ENCODE results near the gene SYNE1. TPM values are rescaled to one million over a fixed set of nuclear protein-coding genes. Genes with fewer than 3 reads are reported as not detected.

The SYNE1 gene
- total and polyA plus RNA-seq, 10 of the 15 experiments (the other 5 are each of a cell fraction or from before 2014, with no cell fraction given), result 2.3 to 28.7 (median 14.1) TPM

GRCh38 chr6:152461556-152461955 is 175.6 kb downstream of the SYNE1 start:
- 16% methylated on average over 5 of the region's 5 CpGs for WGBS (ENCODE audit: insufficient coverage, insufficient replicate concordance, low lambda C conversion rate, missing lambda C conversion rate)
- Histone ChIP-seq H3K27ac (ENCODE audit: control insufficient read depth, insufficient read depth) (no peak overlapping the region), H3K79me2 (ENCODE audit: control insufficient read depth, insufficient read depth, low read length) (no peaks in the 10 kb centered on the region), H3K4me2 (ENCODE audit: control insufficient read depth, insufficient read depth) (no peak overlapping the region), H3K4me3 (no peak overlapping the region), H3K27me3 (replicated peaks in 1 of 2; ENCODE audit: control insufficient read depth in 2 of 2, insufficient read depth in 2 of 2, low read length in 1 of 2) (no peaks in the 10 kb centered on the region), H3K9me3 (replicated peaks; ENCODE audit: control insufficient read depth, insufficient read depth, low read length) (no peaks in the 10 kb centered on the region), H3K4me1 (ENCODE audit: control insufficient read depth, insufficient read depth, low read length) (no peaks in the 10 kb centered on the region), H4K20me1 (ENCODE audit: control insufficient read depth, insufficient read depth) (no peaks in the 10 kb centered on the region), H3K36me3 (ENCODE audit: control insufficient read depth in 2 of 2, insufficient read depth in 2 of 2, low read length in 1 of 2) (no peaks in the 10 kb centered on the region), H2AFZ (ENCODE audit: control insufficient read depth, low read depth, low read length) (no peak overlapping the region), H3K9ac (ENCODE audit: control insufficient read depth, insufficient read depth, low read length) (no peak overlapping the region)
- in situ Hi-C loops (cut with MboI) (no loop called here), intact Hi-C loops (cut with micrococcal nuclease; ENCODE audit: unreplicated experiment) (no loop called here)
- ATAC-seq, result no peak
- DNase-seq (ENCODE audit: low read depth, low spot score), result no peak
- CTCF ChIA-PET, result interaction anchor here (0.5 to 1.4 kb wide), 2 partner anchors 9 to 26 kb away, joined by 3 read pairs; no protein-coding TSS in a partner anchor
- no peak for FAIRE-seq
- SMC1A ChIA-PET (ENCODE audit: uncharacterized antibody, unreplicated experiment), result no interaction called here
- BruUV-seq (replicated peaks), result no TSS peak
- RAD21 ChIA-PET (ENCODE audit: unreplicated experiment), result no interaction called here
- TF ChIP-seq HDGF (IDR thresholded peaks at IDR 0.05) (no peak), TAF1 (IDR thresholded peaks at IDR 0.05; ENCODE audit: borderline replicate concordance, low read depth, low read length) (no peak)
- POLR2A ChIA-PET, result no interaction called here

- SMC1A ChIA-PET (ENCODE audit: uncharacterized antibody, unreplicated experiment), result interaction anchor here (0.6 to 1.7 kb wide), 3 partner anchors 13 to 1661 kb away, joined by 3 to 5 read pairs (median 4); no protein-coding TSS in a partner anchor
- WGBS (ENCODE audit: insufficient coverage, insufficient replicate concordance, low lambda C conversion rate, missing lambda C conversion rate), result 11% methylated on average over 8 of the region's 8 CpGs
- DNase-seq (ENCODE audit: low read depth, low spot score) (no peak), ATAC-seq (no peak), FAIRE-seq (no peak)
- no peak overlapping the region for H3K9ac ChIP-seq (ENCODE audit: control insufficient read depth, insufficient read depth, low read length)
- no peaks in the 10 kb centered on the region for H3K4me1 ChIP-seq (ENCODE audit: control insufficient read depth, insufficient read depth, low read length)
- H3K4me3 ChIP-seq, result no peak overlapping the region
- H4K20me1 ChIP-seq (ENCODE audit: control insufficient read depth, insufficient read depth), result no peaks in the 10 kb centered on the region
- no peak overlapping the region for H3K27ac ChIP-seq (ENCODE audit: control insufficient read depth, insufficient read depth)
- intact Hi-C loops (cut with micrococcal nuclease; ENCODE audit: unreplicated experiment) (no loop called here), in situ Hi-C loops (cut with MboI) (no loop called here)
- RAD21 ChIA-PET (ENCODE audit: unreplicated experiment), result no interaction called here
- H2AFZ ChIP-seq (ENCODE audit: control insufficient read depth, low read depth, low read length), result no peak overlapping the region
- 0 out of 4 replicates have a peak, but pooled peaks cover 0 to 2% of the 10 kb centered on the region in 2 experiments for H3K27me3 ChIP-seq (replicated peaks in 1 of 2; ENCODE audit: control insufficient read depth in 2 of 2, insufficient read depth in 2 of 2, low read length in 1 of 2)
- CTCF ChIA-PET, result no interaction called here
- H3K79me2 ChIP-seq (ENCODE audit: control insufficient read depth, insufficient read depth, low read length), result no peaks in the 10 kb centered on the region
- no peaks in the 10 kb centered on the region for H3K9me3 ChIP-seq (replicated peaks; ENCODE audit: control insufficient read depth, insufficient read depth, low read length)
- POLR2A ChIA-PET, result no interaction called here
- no peaks in the 10 kb centered on the region for H3K36me3 ChIP-seq (ENCODE audit: control insufficient read depth in 2 of 2, insufficient read depth in 2 of 2, low read length in 1 of 2)
- BruUV-seq (replicated peaks), result no TSS peak
- H3K4me2 ChIP-seq (ENCODE audit: control insufficient read depth, insufficient read depth), result no peak overlapping the region
- no peak for TF ChIP-seq ZBTB11 (CRISPR knock-in tag; IDR thresholded peaks at IDR 0.05)
- no peak for TF ChIP-seq ZNF687 (IDR thresholded peaks at IDR 0.05)
- TF ChIP-seq POLR2AphosphoS2 (IDR thresholded peaks at IDR 0.05; ENCODE audit: low read depth, low read length), result no peak
- no peak for TF ChIP-seq RAD51 (IDR thresholded peaks at IDR 0.05)
Observed at GRCh38 chr6:152458648-152459644, 178.2 kb downstream of the SYNE1 start.
